Measurements from ENCODE around the gene MTMR4. TPM values are rescaled to one million over a fixed set of nuclear protein-coding genes. Genes with fewer than 3 reads are reported as not detected.

Gene MTMR4
- total and polyA plus RNA-seq, 2 experiments from 2014 or later: 11.1 to 42.2 TPM

DNA sequence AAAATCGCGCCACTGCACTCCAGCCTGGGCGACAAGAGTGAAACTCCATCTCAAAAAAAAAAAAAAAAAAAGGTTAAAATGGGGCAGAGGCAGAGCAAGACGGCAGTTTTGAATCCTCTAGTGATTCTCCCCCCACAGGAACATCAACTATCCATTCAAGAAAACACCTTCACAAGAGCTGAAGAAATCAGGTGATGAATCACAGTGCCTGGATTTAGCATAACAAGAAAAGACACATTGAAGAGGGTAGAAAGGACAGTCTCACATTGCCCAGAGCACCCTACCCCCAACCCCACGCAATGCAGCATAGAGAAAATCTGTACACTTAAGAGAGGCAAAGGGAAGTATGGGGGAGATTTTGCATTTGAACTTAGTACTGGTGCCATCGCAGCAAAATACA lies 68.4 kb downstream of the MTMR4 start (continued):
- TF ChIP-seq, protein P1, sequence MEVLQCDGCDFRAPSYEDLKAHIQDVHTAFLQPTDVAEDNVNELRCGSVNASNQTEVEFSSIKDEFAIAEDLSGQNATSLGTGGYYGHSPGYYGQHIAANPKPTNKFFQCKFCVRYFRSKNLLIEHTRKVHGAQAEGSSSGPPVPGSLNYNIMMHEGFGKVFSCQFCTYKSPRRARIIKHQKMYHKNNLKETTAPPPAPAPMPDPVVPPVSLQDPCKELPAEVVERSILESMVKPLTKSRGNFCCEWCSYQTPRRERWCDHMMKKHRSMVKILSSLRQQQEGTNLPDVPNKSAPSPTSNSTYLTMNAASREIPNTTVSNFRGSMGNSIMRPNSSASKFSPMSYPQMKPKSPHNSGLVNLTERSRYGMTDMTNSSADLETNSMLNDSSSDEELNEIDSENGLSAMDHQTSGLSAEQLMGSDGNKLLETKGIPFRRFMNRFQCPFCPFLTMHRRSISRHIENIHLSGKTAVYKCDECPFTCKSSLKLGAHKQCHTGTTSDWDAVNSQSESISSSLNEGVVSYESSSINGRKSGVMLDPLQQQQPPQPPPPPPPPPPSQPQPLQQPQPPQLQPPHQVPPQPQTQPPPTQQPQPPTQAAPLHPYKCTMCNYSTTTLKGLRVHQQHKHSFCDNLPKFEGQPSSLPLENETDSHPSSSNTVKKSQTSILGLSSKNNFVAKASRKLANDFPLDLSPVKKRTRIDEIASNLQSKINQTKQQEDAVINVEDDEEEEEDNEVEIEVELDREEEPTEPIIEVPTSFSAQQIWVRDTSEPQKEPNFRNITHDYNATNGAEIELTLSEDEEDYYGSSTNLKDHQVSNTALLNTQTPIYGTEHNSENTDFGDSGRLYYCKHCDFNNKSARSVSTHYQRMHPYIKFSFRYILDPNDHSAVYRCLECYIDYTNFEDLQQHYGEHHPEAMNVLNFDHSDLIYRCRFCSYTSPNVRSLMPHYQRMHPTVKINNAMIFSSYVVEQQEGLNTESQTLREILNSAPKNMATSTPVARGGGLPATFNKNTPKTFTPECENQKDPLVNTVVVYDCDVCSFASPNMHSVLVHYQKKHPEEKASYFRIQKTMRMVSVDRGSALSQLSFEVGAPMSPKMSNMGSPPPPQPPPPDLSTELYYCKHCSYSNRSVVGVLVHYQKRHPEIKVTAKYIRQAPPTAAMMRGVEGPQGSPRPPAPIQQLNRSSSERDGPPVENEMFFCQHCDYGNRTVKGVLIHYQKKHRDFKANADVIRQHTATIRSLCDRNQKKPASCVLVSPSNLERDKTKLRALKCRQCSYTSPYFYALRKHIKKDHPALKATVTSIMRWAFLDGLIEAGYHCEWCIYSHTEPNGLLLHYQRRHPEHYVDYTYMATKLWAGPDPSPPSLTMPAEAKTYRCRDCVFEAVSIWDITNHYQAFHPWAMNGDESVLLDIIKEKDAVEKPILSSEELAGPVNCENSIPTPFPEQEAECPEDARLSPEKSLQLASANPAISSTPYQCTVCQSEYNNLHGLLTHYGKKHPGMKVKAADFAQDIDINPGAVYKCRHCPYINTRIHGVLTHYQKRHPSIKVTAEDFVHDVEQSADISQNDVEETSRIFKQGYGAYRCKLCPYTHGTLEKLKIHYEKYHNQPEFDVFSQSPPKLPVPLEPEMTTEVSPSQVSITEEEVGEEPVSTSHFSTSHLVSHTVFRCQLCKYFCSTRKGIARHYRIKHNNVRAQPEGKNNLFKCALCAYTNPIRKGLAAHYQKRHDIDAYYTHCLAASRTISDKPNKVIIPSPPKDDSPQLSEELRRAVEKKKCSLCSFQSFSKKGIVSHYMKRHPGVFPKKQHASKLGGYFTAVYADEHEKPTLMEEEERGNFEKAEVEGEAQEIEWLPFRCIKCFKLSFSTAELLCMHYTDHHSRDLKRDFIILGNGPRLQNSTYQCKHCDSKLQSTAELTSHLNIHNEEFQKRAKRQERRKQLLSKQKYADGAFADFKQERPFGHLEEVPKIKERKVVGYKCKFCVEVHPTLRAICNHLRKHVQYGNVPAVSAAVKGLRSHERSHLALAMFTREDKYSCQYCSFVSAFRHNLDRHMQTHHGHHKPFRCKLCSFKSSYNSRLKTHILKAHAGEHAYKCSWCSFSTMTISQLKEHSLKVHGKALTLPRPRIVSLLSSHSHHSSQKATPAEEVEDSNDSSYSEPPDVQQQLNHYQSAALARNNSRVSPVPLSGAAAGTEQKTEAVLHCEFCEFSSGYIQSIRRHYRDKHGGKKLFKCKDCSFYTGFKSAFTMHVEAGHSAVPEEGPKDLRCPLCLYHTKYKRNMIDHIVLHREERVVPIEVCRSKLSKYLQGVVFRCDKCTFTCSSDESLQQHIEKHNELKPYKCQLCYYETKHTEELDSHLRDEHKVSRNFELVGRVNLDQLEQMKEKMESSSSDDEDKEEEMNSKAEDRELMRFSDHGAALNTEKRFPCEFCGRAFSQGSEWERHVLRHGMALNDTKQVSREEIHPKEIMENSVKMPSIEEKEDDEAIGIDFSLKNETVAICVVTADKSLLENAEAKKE (CRISPR knock-in tag; IDR thresholded peaks at IDR 0.05): no peak
- no peak for TF ChIP-seq CREB1 (CRISPR knock-in tag; IDR thresholded peaks at IDR 0.05; ENCODE audit: low read depth)
- no peak for TF ChIP-seq POLR2AphosphoS5 (IDR thresholded peaks at IDR 0.05; ENCODE audit: low read depth)
- no peak for TF ChIP-seq EZH2phosphoT487 (IDR thresholded peaks at IDR 0.05; ENCODE audit: unreplicated experiment)
- no peak for TF ChIP-seq STAT1 (IDR thresholded peaks at IDR 0.05; ENCODE audit: unreplicated experiment)
- TF ChIP-seq ZNF114 (CRISPR knock-in tag; IDR thresholded peaks at IDR 0.05): no peak
- no peak for TF ChIP-seq EZH2 (IDR thresholded peaks at IDR 0.05; ENCODE audit: low read depth, unreplicated experiment)
- TF ChIP-seq, protein P2, sequence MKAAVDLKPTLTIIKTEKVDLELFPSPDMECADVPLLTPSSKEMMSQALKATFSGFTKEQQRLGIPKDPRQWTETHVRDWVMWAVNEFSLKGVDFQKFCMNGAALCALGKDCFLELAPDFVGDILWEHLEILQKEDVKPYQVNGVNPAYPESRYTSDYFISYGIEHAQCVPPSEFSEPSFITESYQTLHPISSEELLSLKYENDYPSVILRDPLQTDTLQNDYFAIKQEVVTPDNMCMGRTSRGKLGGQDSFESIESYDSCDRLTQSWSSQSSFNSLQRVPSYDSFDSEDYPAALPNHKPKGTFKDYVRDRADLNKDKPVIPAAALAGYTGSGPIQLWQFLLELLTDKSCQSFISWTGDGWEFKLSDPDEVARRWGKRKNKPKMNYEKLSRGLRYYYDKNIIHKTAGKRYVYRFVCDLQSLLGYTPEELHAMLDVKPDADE (IDR thresholded peaks at IDR 0.05): no peak
- TF ChIP-seq CTCF (conservative IDR thresholded peaks at IDR 0.05; ENCODE audit: low read depth in 2 of 2): no peak
- no peak for TF ChIP-seq NANOG (IDR thresholded peaks at IDR 0.05; ENCODE audit: borderline replicate concordance)

Other genes starting within 250 kb of the MTMR4 start
- 0.12 TPM in 1 of 2 replicates, not detected in the other for gene MPO, start 233.7 kb downstream of the MTMR4 start, total RNA-seq (2014; rRNA removed; shearing (Covaris generic))
- 0.08 TPM in 1 of 2 replicates, not detected in the other for gene MPO, start 233.7 kb downstream of the MTMR4 start, polyA plus RNA-seq (2016; fragmentation: Nextera tagmentation; extraction: Ambion mirVana)
- gene TSPOAP1, start 185.8 kb downstream of the MTMR4 start, total RNA-seq (2014; rRNA removed; shearing (Covaris generic)): 11.8 and 12.9 TPM in 2 replicates
- gene TSPOAP1, start 185.8 kb downstream of the MTMR4 start, polyA plus RNA-seq (2016; fragmentation: Nextera tagmentation; extraction: Ambion mirVana): 6.3 and 7.3 TPM in 2 replicates
- gene SUPT4H1, start 162.4 kb downstream of the MTMR4 start, total RNA-seq (2014; rRNA removed; shearing (Covaris generic)): 82.2 and 87.0 TPM in 2 replicates
- gene SUPT4H1, start 162.4 kb downstream of the MTMR4 start, polyA plus RNA-seq (2016; fragmentation: Nextera tagmentation; extraction: Ambion mirVana): 73.9 and 83.7 TPM in 2 replicates
- 0.62 and 2.2 TPM in 2 replicates for gene RNF43, start 97.1 kb downstream of the MTMR4 start, total RNA-seq (2014; rRNA removed; shearing (Covaris generic))
- 0.58 and 0.66 TPM in 2 replicates for gene RNF43, start 97.1 kb downstream of the MTMR4 start, polyA plus RNA-seq (2016; fragmentation: Nextera tagmentation; extraction: Ambion mirVana)
- gene HSF5, start 26.2 kb downstream of the MTMR4 start, total RNA-seq (2014; rRNA removed; shearing (Covaris generic)): 0.23 and 0.24 TPM in 2 replicates
- not detected in 2 replicates for gene HSF5, start 26.2 kb downstream of the MTMR4 start, polyA plus RNA-seq (2016; fragmentation: Nextera tagmentation; extraction: Ambion mirVana)
- 0.78 and 0.80 TPM in 2 replicates for gene TEX14, start 177.4 kb upstream of the MTMR4 start, total RNA-seq (2014; rRNA removed; shearing (Covaris generic))
- 2.5 and 2.6 TPM in 2 replicates for gene TEX14, start 177.4 kb upstream of the MTMR4 start, polyA plus RNA-seq (2016; fragmentation: Nextera tagmentation; extraction: Ambion mirVana)
- 9.3 and 19.6 TPM in 2 replicates for gene RAD51C, start 178.0 kb upstream of the MTMR4 start, total RNA-seq (2014; rRNA removed; shearing (Covaris generic))
- gene RAD51C, start 178.0 kb upstream of the MTMR4 start, polyA plus RNA-seq (2016; fragmentation: Nextera tagmentation; extraction: Ambion mirVana): 25.5 and 33.6 TPM in 2 replicates
- gene PPM1E, start 241.2 kb upstream of the MTMR4 start, total RNA-seq (2014; rRNA removed; shearing (Covaris generic)): 13.8 and 15.8 TPM in 2 replicates
- 1.9 and 2.1 TPM in 2 replicates for gene PPM1E, start 241.2 kb upstream of the MTMR4 start, polyA plus RNA-seq (2016; fragmentation: Nextera tagmentation; extraction: Ambion mirVana)

Measured in GM23338 (cell line).